ENCODE data around the gene MRC2. TPM values are rescaled to one million over a fixed set of nuclear protein-coding genes. Genes with fewer than 3 reads are reported as not detected.

Gene MRC2
- total RNA-seq, 2 experiments from 2014 or later: 10.5 to 11.3 TPM

DNA sequence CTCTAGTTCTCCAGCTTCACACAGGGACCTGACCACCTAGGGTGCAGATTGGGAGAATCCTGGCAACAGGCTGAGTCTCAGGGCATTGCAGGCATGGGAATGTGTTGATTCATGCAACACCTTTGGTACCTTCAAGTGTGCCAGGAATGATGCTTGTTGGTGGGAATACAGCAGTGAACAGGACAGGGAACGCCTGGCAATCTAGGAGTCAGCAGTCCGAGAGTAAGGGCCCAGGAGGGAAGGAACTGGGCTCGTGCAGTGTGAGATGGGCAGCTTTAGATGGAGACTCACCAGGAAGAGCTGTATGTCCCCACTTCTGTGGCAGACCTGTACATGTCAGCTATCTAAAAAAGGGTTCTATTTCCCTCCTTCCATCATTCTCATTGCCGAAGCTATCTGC lies 12.0 kb upstream of the MRC2 start:
- H3K9me3 Mint-ChIP-seq (ENCODE audit: low read depth): no peaks in the 10 kb centered on the region
- CTCF ChIA-PET: interaction anchor here (0.7 kb wide), 1 partner anchor 54 kb away, joined by 3 read pairs; no protein-coding TSS in a partner anchor
- no peak overlapping the region for H3K27ac Mint-ChIP-seq
- H3K27me3 Mint-ChIP-seq: no peaks in the 10 kb centered on the region
- H3K4me1 Mint-ChIP-seq: peaks cover 15% of the 10 kb centered on the region
- no peak overlapping the region for H3K4me3 Mint-ChIP-seq
- DNase-seq: no peak
- peaks cover 18% of the 10 kb centered on the region for H3K36me3 Mint-ChIP-seq (ENCODE audit: low read depth)
- no peak for ATAC-seq
- POLR2A ChIA-PET: no interaction called here
- intact Hi-C loops (cut with DNase I, micrococcal nuclease): no loop called here

- Mint-ChIP-seq H3K4me3 (no peak overlapping the region), H3K27ac (no peak overlapping the region), H3K4me1 (peaks cover under 1% of the 10 kb centered on the region), H3K27me3 (no peaks in the 10 kb centered on the region), H3K36me3 (ENCODE audit: low read depth) (peaks cover 12% of the 10 kb centered on the region), H3K9me3 (ENCODE audit: low read depth) (no peaks in the 10 kb centered on the region)
- DNase-seq: no peak
- no peak for ATAC-seq
- ChIA-PET POLR2A (no interaction called here), CTCF (no interaction called here)
- intact Hi-C loops (cut with DNase I, micrococcal nuclease): no loop called here
Measured at GRCh38 chr17:62616993-62617893, 10.2 kb upstream of the MRC2 start.

GRCh38 chr17:62617894-62618472 lies 9.5 kb upstream of the MRC2 start:
- no peaks in the 10 kb centered on the region for H3K9me3 Mint-ChIP-seq (ENCODE audit: low read depth)
- CTCF ChIA-PET: interaction anchor here (0.6 kb wide), 1 partner anchor 104 kb away, joined by 6 read pairs; no protein-coding TSS in a partner anchor
- no peak for DNase-seq
- no peaks in the 10 kb centered on the region for H3K4me1 Mint-ChIP-seq
- H3K36me3 Mint-ChIP-seq (ENCODE audit: low read depth): peaks cover 11% of the 10 kb centered on the region
- H3K4me3 Mint-ChIP-seq: no peak overlapping the region
- H3K27ac Mint-ChIP-seq: no peak overlapping the region
- POLR2A ChIA-PET: no interaction called here
- no peaks in the 10 kb centered on the region for H3K27me3 Mint-ChIP-seq
- intact Hi-C loops (cut with DNase I, micrococcal nuclease): no loop called here
- ATAC-seq: no peak

- intact Hi-C loops (cut with DNase I, micrococcal nuclease): no loop called here
- DNase-seq: no peak
- H3K4me3 Mint-ChIP-seq: no peak overlapping the region
- H3K27ac Mint-ChIP-seq: no peak overlapping the region
- ChIA-PET POLR2A (no interaction called here), CTCF (interaction anchor here (0.6 kb wide), 1 partner anchor 103 kb away, joined by 6 read pairs; no protein-coding TSS in a partner anchor)
- no peak for ATAC-seq
- H3K4me1 Mint-ChIP-seq: no peaks in the 10 kb centered on the region
- no peaks in the 10 kb centered on the region for H3K9me3 Mint-ChIP-seq (ENCODE audit: low read depth)
- peaks cover 6% of the 10 kb centered on the region for H3K36me3 Mint-ChIP-seq (ENCODE audit: low read depth)
- no peaks in the 10 kb centered on the region for H3K27me3 Mint-ChIP-seq
Measured at GRCh38 chr17:62618647-62619416, 8.6 kb upstream of the MRC2 start.

DNA sequence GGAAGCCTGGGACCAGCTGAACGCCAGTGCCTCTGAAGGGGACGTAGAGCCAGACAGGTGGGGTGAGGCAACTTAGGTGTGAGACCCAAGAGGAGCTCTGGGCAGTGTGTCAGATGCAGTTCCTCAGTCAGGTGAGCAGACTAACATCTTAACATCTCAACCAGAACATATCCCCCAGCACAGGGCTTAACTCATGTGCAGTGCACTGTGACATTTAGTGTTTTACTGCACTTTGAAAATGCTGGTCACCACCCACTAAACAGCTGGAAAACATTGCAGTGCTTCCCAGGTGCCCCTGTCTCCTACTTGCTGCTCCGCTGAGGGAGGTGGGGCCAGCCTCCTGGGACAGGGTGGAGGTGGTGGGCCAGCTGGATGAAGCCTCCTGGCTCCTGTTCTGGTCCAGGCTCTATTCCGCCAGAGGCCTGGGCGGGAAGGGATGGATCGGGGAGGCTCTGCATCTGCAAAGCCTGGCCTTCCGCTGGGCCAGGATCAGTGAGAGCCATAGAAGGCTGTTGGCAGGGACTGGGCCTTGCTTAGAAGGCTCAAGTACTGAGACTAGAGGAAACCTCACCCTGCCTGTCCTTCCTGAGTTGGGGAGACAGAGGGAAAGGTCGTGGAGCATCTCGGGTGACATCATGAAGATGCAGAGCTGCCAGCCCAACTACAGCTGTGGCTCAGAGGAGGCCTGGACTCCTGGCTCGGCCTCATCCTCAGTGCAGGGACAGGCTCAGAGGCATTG lies 7.9 kb upstream of the MRC2 start:
- intact Hi-C loops (cut with DNase I, micrococcal nuclease): no loop called here
- POLR2A ChIA-PET: no interaction called here
- H3K4me1 Mint-ChIP-seq: no peaks in the 10 kb centered on the region
- ATAC-seq (no peak), DNase-seq (no peak)
- no peak overlapping the region for H3K27ac Mint-ChIP-seq
- H3K36me3 Mint-ChIP-seq (ENCODE audit: low read depth): peaks cover 2% of the 10 kb centered on the region
- CTCF ChIA-PET: no interaction called here
- no peak overlapping the region for H3K4me3 Mint-ChIP-seq
- H3K9me3 Mint-ChIP-seq (ENCODE audit: low read depth): no peaks in the 10 kb centered on the region
- no peaks in the 10 kb centered on the region for H3K27me3 Mint-ChIP-seq

- DNase-seq: no peak
- ChIA-PET POLR2A (interaction anchor here (0.6 kb wide), 1 partner anchor 12 kb away, joined by 3 read pairs; no protein-coding TSS in a partner anchor), CTCF (interaction anchor here (1.0 to 1.2 kb wide), 2 partner anchors 51 to 68 kb away, joined by 3 read pairs; no protein-coding TSS in a partner anchor)
- intact Hi-C loops (cut with DNase I, micrococcal nuclease): no loop called here
- Mint-ChIP-seq H3K4me3 (no peak overlapping the region), H3K36me3 (ENCODE audit: low read depth) (peaks cover 2% of the 10 kb centered on the region), H3K27me3 (no peaks in the 10 kb centered on the region), H3K27ac (no peak overlapping the region), H3K9me3 (ENCODE audit: low read depth) (no peaks in the 10 kb centered on the region), H3K4me1 (peaks cover 2% of the 10 kb centered on the region)
- ATAC-seq: no peak
Measured at GRCh38 chr17:62621223-62621622, 6.2 kb upstream of the MRC2 start.

- ChIA-PET POLR2A (no interaction called here), CTCF (no interaction called here)
Measured at GRCh38 chr17:62625184-62625869, 2.1 kb upstream of the MRC2 start.

GRCh38 chr17:62625870-62626200 lies 1.6 kb upstream of the MRC2 start:
- peak overlapping the region; percentile 39 for H3K4me3 Mint-ChIP-seq
- intact Hi-C loops (cut with DNase I, micrococcal nuclease): no loop called here
- DNase-seq (no peak), ATAC-seq (no peak)
- peaks cover 15% of the 10 kb centered on the region for H3K27me3 Mint-ChIP-seq
- no peaks in the 10 kb centered on the region for H3K9me3 Mint-ChIP-seq (ENCODE audit: low read depth)
- peaks cover 26% of the 10 kb centered on the region for H3K4me1 Mint-ChIP-seq
- ChIA-PET CTCF (no interaction called here), POLR2A (no interaction called here)
- H3K36me3 Mint-ChIP-seq (ENCODE audit: low read depth): no peaks in the 10 kb centered on the region
- no peak overlapping the region for H3K27ac Mint-ChIP-seq

More at GRCh38 chr17:62625184-62625869, 2.1 kb upstream of the MRC2 start:
- no peaks in the 10 kb centered on the region for H3K36me3 Mint-ChIP-seq (ENCODE audit: low read depth)
- intact Hi-C loops (cut with DNase I, micrococcal nuclease): no loop called here
- H3K4me3 Mint-ChIP-seq: no peak overlapping the region
- H3K27me3 Mint-ChIP-seq: peaks cover 13% of the 10 kb centered on the region
- ATAC-seq (no peak), DNase-seq (no peak)
- peaks cover 25% of the 10 kb centered on the region for H3K4me1 Mint-ChIP-seq
- no peak overlapping the region for H3K27ac Mint-ChIP-seq
- no peaks in the 10 kb centered on the region for H3K9me3 Mint-ChIP-seq (ENCODE audit: low read depth)

GRCh38 chr17:62626719-62627218 lies 701 bp upstream of the MRC2 start:
- no peak overlapping the region for H3K27ac Mint-ChIP-seq
- H3K27me3 Mint-ChIP-seq: peaks cover 15% of the 10 kb centered on the region
- POLR2A ChIA-PET: interaction anchor here (0.6 kb wide), 1 partner anchor 30 kb away, joined by 3 read pairs; no protein-coding TSS in a partner anchor
- peaks cover 26% of the 10 kb centered on the region for H3K4me1 Mint-ChIP-seq
- CTCF ChIA-PET: no interaction called here
- no peaks in the 10 kb centered on the region for H3K9me3 Mint-ChIP-seq (ENCODE audit: low read depth)
- no peaks in the 10 kb centered on the region for H3K36me3 Mint-ChIP-seq (ENCODE audit: low read depth)
- ATAC-seq: peak; percentile 4
- peak overlapping the region; percentile 80 for H3K4me3 Mint-ChIP-seq
- intact Hi-C loops (cut with DNase I, micrococcal nuclease): no loop called here
- DNase-seq: peak; percentile 42

DNA sequence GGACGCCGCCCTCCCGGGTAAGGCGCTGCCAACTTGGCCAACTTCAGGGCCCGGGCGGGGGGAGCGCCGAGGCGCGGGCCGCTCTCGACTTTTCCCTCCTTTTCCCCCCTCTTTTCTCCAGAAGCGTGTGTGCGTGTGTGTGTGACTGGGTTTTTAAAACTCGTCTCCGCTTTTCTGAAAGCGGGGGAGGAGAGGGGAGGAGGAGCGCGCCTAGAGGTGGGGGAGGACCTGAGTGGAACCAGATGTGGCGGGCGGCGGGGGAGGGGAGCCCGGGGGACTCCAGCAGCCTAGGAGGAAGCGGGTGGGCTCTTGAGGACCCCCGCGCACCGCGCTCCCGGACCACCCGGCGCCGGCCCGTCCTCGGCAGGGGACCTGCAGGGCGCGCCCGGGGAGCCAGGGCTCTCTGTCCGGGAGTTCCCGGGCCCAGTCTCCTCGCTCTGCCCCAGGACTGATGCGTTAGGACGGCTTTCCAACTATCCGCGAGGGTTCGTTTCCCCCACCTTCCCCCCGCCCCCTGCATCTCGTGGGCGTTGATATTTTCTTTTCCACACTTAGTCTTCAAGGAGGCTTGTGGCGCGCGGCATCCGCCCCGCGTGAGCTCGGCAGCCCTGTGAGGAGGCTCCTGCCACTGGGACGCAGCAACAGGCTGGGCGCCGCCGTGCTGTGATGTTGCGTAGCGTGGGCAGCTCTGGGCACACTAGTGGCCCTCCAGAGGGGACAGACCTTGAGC lies 599 bp downstream of the MRC2 start:
- Mint-ChIP-seq H3K9me3 (ENCODE audit: low read depth) (no peaks in the 10 kb centered on the region), H3K4me3 (peak overlapping the region; percentile 80), H3K36me3 (ENCODE audit: low read depth) (no peaks in the 10 kb centered on the region), H3K27ac (peak overlapping the region; percentile 87), H3K27me3 (peaks cover 18% of the 10 kb centered on the region), H3K4me1 (peaks cover 26% of the 10 kb centered on the region)
- DNase-seq (peak; percentile 68), ATAC-seq (peak; percentile 53)
- ChIA-PET CTCF (interaction anchor here (1.1 kb wide), 1 partner anchor 75 kb away, joined by 3 read pairs; no protein-coding TSS in a partner anchor), POLR2A (no interaction called here)
- intact Hi-C loops (cut with DNase I, micrococcal nuclease): loop anchor here (1.0 to 2.0 kb wide), 2 partner anchors 25 kb away; no protein-coding TSS in a partner anchor
